Raji (cell line): Measurements from ENCODE around the gene PNLIP.

ENCODE experiments used
- POLR2A ChIP-seq: IDR thresholded peaks from 2 replicates; pipeline ENCODE4 v1.6.1; 2011; ENCODE audit warnings: low read depth, low read length, control low read depth; ENCODE audit not compliant: insufficient read depth

Gene PNLIP

GRCh38 chr10:116598329-116598728 is 52.6 kb downstream of the PNLIP start:
- no peak for TF ChIP-seq POLR2A

GRCh38 chr10:116599991-116600390 is 54.3 kb downstream of the PNLIP start:
- no peak for TF ChIP-seq POLR2A

- no peak for TF ChIP-seq POLR2A
Measured at GRCh38 chr10:116602648-116603400, 57.1 kb downstream of the PNLIP start.

- TF ChIP-seq POLR2A: no peak
Measured at GRCh38 chr10:116606061-116606483, 60.3 kb downstream of the PNLIP start.

- TF ChIP-seq POLR2A: no peak
Measured at GRCh38 chr10:116607336-116607735, 61.6 kb downstream of the PNLIP start.

- TF ChIP-seq POLR2A: no peak
Measured at GRCh38 chr10:116608686-116609594, 63.2 kb downstream of the PNLIP start.

- no peak for TF ChIP-seq POLR2A
Measured at GRCh38 chr10:116610443-116611152, 64.9 kb downstream of the PNLIP start.

GRCh38 chr10:116611153-116611545 is 65.4 kb downstream of the PNLIP start:
- no peak for TF ChIP-seq POLR2A

- no peak for TF ChIP-seq POLR2A
Measured at GRCh38 chr10:116612107-116612769, 66.5 kb downstream of the PNLIP start.

GRCh38 chr10:116613471-116613870 is 67.7 kb downstream of the PNLIP start:
- TF ChIP-seq POLR2A: no peak

- no peak for TF ChIP-seq POLR2A
Measured at GRCh38 chr10:116614796-116615195, 69.1 kb downstream of the PNLIP start.

- no peak for TF ChIP-seq POLR2A
Measured at GRCh38 chr10:116615199-116615776, 69.6 kb downstream of the PNLIP start.
